Stimulated activated CD8-positive, alpha-beta memory T cell treated with anti-CD3 and anti-CD28 coated beads, Interleukin-15, amount 100 ng/mL, for 24 hours (primary cell): ENCODE measurements around the gene DNMT3B.
"Not testable (repeated sequence)": the region's sequence is repeated elsewhere in the genome, so short reads cannot be mapped to it uniquely, and the experiment has no call there.

ENCODE experiments used
- DNase-seq: peaks from one replicate; pipeline ENCODE4 v3.0.0-alpha.2; 2020; ENCODE audit warnings: low read depth

Gene DNMT3B

GRCh38 chr20:32792316-32792715 lies 30.1 kb downstream of the DNMT3B start:
- no peak for DNase-seq

- DNase-seq: no peak
These were observed 30.7 kb downstream of the DNMT3B start for GRCh38 chr20:32792731-32793458.

DNA sequence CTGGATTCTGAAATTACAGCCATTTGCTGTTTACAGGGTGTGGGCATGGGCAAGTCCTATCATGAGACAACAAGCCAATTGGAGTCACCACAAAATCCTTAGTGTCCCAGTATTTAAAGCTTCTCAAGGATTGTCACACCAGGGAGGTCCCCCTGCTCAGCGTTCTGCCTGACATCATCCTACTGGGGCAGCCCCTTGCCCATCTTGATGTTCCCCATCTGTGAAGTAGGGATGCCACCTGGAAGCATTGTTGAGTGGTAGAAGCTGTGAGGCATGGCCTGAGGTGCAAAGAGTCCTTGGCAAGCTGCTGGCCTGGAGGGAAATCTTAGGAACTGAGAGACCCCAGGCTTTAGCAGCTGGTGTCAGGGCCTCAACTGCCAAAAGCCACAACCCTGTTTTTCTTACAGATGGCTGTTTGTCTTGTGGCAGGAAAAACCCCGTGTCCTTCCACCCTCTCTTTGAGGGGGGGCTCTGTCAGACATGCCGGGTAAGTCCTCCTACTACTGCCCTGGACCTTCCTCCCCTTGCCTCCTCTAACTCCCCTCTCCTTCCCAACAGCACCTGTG lies 34.3 kb downstream of the DNMT3B start:
- no peak for DNase-seq

DNA sequence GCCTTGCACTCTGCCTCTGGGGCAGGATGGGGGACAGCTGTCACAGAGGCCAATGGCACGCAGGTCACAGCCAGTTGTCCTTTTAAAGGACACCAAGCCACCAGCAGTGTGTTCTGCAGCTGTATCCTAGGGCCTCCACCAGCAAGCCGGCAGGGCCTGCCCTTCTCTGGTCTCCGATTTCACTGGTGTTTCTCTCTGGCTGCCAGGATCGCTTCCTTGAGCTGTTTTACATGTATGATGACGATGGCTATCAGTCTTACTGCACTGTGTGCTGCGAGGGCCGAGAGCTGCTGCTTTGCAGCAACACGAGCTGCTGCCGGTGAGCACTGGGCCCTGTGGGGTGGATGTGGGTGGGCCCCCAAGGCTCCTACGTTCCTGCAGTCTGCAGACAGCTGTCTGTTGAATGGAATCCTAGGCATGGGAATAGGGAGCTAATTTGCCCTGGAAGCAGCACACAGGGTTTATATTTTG lies 34.8 kb downstream of the DNMT3B start:
- DNase-seq: no peak

- DNase-seq: not testable (repeated sequence)
These were observed 35.4 kb downstream of the DNMT3B start for GRCh38 chr20:32797571-32797970.

GRCh38 chr20:32798046-32798981 lies 36.1 kb downstream of the DNMT3B start:
- DNase-seq: no peak

DNA sequence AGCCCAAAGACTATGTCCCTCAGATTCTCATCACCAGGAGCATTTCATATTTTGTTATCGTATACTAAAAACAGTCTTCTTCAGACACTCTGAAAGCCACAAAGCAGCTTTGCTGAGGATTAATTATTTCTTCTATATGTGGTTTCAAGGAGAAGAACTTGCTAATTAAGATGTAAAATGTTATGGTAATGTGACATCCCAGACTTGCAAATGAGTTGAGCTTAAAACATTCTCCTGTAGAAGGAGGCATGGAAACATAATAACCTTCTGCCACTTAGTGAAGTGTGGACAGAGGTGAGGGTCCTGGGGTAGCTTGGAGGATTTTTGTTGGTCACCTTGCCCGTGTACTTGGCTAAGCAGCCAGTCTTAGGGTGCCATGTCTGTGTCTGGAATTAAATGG lies 40.9 kb downstream of the DNMT3B start:
- no peak for DNase-seq

- DNase-seq: no peak
These were observed 42.0 kb downstream of the DNMT3B start for GRCh38 chr20:32804022-32804715.

- DNase-seq: no peak
These were observed 42.6 kb downstream of the DNMT3B start for GRCh38 chr20:32804817-32805216.

DNA sequence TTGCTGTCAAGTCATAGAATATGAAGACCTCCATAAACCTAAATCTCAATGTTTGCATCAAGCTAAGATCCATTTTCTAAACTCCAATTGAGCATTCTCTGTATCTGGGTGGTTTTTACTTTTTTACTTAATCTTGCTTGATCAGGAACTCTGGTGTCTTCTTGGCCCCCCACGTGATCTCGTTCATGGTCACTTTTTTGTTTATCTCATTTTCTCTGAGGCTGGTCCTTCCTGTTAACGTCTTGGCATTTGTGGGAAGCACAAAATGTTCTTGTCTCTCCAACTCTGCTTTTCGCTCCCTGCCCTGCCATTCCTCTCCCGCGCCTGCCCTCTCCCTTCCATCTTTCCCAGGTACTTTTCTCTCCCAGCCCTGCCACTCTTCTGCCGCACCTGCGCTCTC lies 43.5 kb downstream of the DNMT3B start:
- DNase-seq: no peak

GRCh38 chr20:32806356-32806755 lies 44.2 kb downstream of the DNMT3B start:
- no peak for DNase-seq

DNA sequence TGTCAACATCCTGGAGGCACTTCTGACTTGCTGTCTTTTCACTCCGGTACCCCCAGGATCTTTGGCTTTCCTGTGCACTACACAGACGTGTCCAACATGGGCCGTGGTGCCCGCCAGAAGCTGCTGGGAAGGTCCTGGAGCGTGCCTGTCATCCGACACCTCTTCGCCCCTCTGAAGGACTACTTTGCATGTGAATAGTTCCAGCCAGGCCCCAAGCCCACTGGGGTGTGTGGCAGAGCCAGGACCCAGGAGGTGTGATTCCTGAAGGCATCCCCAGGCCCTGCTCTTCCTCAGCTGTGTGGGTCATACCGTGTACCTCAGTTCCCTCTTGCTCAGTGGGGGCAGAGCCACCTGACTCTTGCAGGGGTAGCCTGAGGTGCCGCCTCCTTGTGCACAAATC lies 45.5 kb downstream of the DNMT3B start:
- no peak for DNase-seq

DNA sequence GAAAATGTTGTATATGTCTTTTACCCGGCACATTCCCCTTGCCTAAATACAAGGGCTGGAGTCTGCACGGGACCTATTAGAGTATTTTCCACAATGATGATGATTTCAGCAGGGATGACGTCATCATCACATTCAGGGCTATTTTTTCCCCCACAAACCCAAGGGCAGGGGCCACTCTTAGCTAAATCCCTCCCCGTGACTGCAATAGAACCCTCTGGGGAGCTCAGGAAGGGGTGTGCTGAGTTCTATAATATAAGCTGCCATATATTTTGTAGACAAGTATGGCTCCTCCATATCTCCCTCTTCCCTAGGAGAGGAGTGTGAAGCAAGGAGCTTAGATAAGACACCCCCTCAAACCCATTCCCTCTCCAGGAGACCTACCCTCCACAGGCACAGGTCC lies 46.3 kb downstream of the DNMT3B start:
- DNase-seq: no peak

DNA sequence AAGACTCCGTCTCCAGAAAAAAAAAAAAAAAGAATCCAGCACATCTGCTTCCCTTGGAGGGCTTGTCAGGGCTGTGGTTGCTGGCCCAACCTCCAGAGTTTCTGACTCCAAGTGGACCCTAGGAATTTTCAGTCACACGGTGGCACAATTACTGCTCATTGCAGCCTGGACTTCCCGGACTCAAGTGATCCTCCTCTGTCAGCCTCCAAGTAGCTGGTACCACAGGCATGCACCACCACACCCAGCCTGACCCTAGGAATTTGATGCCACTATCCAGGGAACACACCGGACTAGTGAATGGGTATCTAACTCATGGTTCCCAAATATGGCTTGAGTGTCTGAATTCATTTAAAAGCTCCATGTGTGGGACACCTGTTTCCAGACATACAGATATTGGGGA lies 47.7 kb downstream of the DNMT3B start:
- no peak for DNase-seq

- DNase-seq: no peak
These were observed 48.8 kb downstream of the DNMT3B start for GRCh38 chr20:32810941-32811340.

DNA sequence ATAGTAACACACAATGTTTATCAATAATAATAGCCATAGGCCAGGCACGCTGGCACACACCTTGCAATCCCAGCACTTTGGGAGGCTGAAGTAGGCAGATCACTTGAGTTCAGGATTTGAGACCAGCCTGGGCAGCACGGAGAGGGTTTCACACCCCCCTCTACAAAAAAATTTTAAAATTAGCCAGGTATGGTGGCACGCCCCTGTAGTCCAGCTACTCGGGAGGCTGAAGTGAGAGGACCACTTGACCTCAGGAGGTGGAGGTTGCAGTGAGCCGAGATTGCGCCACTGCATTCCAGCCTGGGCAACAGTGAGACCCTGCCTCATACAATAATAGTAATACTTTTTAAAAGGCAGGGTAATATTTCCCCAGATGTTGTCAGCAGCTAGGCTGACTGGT lies 49.7 kb downstream of the DNMT3B start:
- no peak for DNase-seq

- peak; percentile 82 for DNase-seq
These were observed 58.0 kb downstream of the DNMT3B start for GRCh38 chr20:32819992-32820697.

DNA sequence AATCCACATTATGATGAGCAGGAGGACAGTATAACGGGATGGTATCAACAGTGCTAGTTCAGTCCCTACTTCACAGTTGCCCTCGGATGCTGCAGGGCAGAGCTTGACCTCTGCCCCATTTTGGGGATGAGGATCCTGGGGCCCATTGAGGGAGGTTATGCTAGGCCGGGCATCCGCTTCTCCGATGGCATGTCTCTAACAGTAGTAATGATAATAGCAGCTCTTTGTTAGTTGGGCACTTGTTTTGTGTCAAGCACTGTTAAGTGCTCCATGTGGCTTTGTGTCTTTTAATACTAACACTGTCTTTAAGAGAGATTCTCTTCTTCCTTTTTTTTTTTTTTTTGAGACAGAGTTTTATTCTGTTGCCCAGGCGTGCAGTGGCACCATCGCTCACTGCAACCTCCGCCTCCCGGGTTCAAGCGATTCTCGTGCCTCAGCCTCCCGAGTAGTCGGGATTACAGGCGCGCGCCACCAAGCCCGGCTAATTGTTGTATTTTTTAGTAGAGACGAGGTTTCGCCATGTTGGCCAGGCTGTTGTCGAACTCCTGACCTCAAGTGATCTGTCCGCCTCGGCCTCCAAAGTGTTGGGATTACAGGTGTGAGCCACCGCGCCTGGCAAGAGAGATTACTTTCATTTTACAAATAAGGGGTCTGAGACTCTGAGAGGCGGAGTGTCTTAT lies 58.7 kb downstream of the DNMT3B start:
- DNase-seq: no peak

GRCh38 chr20:32822225-32822624 lies 60.0 kb downstream of the DNMT3B start:
- DNase-seq: no peak

DNA sequence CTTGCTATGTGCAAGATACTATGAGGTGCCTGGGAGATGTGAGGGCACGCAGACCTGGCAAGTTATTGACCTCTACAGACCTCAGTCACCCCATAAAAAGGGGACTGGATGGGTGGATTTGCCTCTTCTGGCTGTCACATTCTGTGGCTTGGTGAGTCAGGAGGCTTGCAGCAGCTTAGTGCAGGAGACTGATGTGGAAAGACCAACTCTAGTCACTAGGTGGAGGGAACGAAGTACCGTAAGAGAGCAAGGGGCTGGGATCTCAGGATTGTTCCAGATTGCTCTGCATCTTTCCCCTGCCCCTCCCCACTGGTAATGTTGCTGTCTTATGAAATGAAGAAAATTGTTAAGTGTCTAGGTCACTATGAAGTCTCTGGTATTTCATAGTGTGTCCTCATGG lies 60.9 kb downstream of the DNMT3B start:
- DNase-seq: no peak
